CD4-positive, alpha-beta T cell treated with Interferon gamma for 1 hour (primary cell): ENCODE data around the gene ZNF135.

Experiments
- DNase-seq: peaks from one replicate; pipeline ENCODE4 v3.0.0-alpha.2; 2020

Gene ZNF135

DNA sequence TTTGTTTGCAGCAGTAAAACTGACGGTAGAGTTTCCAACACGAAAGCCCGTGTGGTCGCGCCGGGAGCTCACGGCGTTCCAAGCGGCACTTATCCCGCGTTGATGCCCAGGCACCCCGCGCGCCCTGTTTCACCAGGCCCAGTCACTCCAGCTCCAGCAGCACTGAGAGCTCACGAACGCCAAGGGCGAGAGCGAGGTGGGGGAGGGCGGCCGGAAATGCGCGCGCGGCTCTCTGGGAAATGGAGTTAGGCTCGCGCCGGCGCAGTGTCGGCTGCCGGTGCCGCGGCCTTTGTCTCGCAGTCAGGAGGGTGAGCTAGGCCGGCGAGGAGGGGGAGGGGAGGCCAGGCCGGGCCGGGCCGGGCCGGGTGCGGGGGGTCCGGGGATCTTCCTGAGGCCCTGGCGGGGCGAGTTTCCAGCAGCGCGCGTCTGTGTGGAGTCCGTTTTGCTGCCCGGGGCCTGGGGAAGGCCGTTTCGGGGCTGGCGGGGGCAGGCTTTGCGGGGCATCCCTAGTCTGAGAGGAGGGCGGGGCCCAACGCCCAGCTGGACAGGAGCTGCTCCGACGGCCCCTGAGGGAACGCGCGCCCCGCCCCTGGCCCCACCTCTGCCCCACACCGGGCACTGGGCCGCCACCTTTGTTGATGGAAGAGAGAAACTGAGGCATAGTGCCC lies at the start of gene ZNF135:
ZNF135 (plus strand) TSS at position 280 of the 668 bp plus-strand sequence. CDS start 721 bp downstream, outside the sequence.
- DNase-seq = peak; percentile 77

DNA sequence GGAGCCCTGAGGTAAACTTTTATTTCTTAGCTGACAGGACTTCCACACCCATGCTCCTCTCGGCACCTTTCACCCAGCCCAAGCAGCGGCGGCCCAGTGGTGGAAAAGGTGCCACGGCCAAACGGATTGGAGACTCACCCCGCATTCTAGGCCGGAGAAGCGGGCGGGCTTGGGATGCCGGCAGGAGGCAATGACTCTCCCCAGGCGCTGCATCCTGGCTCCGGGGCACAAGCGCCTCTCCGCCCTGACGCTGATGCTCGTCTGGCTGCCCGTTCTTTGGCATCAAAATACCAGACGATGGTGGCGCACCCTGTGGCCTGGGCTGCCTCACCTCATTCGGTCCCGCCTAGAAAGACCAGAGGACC lies 49.8 kb upstream of the ZNF135 start:
- no peak for DNase-seq

DNA sequence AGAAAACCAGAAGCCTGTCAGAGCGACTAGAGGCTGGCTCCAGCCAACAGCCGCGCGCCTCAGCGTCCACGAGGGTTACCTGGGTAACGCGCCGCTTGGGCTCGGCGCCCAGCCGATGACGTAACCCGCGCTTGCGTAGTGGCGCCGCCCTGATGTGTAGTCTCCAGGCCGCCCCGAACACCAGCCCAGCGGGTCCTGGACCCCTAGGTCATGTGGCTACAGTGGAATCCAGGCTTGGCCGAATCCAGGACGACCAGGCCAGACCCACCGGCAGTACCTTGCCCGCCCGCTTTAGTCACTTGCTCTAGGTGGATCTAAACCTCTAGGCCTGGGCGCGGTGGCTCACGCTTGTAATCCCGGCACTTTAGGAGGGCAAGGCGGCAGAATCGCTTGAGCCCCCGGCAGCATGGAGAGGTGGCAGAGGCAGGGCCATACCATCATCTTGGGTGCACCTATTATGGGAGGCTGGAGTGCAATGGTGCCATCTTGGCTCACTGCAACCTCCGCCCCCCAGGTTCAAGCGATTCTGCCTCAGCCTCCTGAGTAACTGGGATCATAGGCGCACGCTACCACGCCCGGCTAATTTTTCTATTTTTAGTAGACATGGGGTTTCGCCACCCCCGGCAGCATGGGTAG lies 49.3 kb upstream of the ZNF135 start:
- peak; percentile 70 for DNase-seq

DNA sequence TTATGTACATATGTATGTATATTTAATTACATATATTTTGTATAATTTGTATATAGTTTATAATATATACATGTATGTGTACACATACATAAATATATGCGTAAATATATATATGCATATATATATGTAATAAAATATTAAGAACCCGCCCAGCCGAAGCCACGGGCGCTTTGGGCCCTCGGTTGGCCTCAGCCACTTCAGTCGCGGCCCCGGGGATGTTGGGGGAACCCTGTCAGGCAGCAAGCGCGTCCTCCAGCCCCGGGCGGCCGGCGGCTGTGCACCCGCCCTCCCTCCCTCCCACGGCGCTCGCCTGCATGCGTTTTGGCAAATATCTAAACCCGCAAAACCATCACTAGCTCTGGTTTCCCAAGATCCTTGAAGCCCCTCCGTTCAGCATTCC lies 48.6 kb upstream of the ZNF135 start:
- DNase-seq = no peak

DNA sequence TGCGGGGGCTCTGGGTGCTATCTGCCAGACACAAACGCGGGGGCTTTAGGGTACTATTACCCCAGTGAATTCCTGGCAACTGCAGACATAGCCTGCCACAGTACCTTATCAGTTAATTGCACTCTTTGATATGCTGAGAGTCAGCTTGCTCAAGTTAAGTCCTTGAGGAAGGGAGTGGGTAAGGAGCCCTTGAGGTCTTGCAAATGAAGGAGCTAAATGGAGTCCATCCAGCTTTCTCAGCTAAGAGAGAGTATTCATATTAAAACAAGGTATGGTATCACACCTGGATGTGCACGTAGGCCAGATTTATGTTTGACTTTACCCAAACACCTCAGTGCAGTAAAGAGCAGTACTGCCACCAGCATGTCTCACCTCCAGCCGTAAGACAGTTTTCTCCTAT lies 44.9 kb upstream of the ZNF135 start:
- no peak for DNase-seq

DNA sequence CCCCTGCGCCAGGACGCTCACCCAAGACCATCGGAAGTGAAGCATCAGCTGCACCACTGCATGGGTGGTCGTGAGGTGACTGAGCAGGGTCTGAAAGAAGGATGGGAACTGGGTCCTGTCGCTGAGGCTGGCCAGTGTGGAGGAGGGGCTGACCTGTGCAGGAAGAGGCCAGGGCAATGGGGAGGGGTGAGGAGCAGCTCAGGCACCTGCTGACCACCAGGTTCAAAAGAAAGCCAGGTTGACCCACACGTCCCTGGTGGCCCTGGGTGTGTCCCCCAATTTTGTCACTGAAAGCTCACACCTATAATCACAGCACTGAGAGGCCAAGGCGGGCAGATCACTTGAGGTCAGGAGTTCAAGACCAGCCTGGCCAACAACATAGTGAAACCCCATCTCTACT lies 39.0 kb upstream of the ZNF135 start:
- no peak for DNase-seq

DNA sequence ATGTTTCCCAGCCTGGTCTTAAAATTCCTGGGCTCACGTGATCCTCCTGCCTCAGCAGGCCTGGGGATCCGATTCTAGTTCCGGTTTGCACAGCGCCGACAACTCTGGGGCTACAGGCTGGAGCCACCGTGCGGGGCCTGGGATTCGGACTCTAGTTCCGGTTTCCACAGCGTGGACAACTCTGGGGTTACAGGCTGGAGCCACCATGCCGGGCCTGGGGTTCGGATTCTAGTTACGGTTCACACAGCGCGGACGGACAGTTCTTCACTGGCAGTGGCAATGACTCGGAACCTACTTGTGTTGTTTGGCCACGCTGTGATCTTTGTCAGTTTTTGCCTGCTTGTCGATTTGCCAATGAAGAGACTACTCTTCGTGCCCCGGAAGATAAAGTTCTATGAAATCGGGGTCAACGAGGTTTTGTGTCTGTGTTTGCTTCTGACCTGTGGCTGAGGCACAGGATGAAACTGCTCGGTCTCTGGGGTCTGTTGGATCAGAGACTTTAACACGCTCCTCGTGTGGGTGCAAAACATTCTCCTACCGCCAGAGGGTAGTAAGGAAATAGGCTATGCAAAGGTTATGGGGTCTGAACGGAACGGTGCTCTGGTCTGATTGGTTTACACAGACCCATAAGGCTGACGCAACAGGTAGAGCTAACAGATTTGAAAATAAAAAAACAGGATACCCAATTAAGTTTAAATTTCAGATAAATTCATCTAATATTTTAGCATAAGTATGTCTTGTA lies 37.4 kb upstream of the ZNF135 start:
- DNase-seq = peak; percentile 59

DNA sequence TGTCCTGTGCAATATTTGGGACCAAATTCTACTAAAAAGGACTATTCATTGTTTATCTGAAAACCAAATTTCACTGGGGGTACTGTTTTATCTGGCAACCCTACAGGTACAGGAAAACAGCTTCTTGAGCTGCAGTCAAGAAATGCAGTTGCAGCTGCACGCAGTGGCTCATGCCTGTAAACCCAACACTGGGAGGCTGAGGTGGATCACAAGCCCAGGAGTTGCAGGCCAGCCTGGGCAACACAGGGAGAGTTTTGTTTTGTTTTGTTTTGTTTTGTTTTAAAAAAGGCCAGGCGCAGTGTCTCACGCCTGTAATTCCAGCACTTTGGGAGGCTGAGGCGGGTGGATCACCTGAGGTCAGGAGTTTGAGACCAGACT lies 36.8 kb upstream of the ZNF135 start:
- no peak for DNase-seq

DNA sequence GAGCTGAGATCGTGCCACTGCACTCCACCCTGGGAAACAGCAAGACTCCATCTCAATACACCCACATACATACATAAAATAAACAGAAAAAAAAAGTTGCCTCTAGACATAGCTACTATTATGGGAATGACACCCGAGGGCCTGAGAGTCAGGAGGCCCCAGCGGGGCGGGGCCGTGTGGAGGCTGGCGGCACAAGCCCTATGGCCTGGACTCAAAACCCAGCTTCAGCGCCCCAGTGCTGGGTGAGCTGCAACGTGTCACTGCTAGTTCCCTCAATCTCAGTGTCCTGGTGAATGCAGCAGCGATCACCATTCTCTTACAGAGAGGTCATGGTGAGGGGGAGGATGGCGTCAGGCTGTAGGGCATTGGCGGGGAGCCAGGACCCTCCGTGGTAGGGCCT lies 34.4 kb upstream of the ZNF135 start:
- DNase-seq = no peak

DNA sequence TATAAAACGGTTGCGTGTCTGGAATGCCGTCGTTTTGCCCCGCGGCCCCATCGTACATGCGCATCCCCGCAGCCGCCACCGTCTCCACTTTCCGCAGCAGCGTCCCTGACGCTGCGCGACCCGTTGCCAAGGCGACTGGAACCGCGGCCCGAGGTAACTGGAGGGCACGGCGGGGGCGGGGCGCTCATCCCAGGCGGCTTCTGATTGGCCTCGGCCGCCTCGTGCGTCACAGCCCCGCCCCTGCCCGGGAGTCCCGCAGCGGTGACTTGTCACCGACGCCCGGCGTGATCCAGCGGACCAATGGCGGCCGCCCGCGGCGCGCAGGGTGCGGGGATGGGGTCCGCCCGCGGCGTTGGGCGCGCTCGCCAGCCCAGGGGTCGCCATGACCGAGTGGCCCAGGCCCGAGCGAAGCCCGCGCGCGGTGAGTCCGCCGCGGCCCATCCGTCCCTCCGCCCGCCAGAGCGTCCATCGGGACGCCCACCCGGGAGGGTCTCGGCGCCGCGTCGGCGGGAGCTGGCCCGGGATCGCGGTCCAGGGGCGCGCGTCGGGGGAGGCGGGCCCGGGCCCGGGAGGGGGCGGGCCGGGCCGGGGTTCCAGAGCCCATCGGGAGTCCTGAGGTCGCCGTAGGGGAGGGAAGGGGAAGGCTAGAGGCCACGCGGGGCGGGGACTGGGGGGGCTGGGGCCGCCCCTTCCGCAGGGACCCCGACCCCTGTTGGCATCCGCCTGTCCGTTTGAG lies 25.2 kb upstream of the ZNF135 start, which contains the start of gene ZSCAN1:
ZSCAN1 (plus strand) TSS at position 285 of the 736 bp plus-strand sequence. CDS start 3,812 bp downstream, outside the sequence.
- peak; percentile 66 for DNase-seq

DNA sequence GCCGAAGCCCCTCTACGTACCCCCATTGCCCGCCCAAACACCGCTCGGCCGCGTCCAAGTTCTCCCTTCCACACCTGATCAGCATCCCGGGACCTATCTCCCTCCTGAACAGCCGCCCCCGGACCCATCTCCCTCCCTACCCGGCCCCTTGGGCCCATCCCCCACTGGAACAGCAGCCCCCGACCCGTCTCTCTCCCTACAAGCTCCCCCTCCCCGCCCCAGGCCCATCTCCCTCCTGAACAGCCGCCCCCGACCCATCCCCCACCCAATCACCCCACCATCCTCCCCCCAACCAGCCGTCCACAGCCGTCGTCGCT lies 24.6 kb upstream of the ZNF135 start:
- DNase-seq = no peak

DNA sequence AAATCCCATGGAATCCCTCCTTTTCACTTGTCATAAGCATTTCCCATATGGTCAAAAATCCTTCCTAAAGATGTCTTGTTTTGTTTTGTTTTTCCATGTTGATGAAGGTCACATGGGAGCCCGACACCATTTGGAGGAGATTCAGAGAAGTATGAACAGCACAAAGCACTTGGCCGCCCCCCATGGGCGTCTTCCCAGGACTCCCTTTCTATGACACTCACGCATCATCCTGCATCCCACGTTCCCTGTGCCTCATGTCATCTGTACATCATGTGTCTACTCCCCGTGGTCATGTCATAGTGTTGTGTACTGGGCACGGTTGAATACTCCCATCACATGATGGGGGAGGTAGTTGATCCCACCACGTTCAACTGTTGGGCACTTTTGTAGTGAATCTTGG lies 23.2 kb upstream of the ZNF135 start:
- DNase-seq = no peak

DNA sequence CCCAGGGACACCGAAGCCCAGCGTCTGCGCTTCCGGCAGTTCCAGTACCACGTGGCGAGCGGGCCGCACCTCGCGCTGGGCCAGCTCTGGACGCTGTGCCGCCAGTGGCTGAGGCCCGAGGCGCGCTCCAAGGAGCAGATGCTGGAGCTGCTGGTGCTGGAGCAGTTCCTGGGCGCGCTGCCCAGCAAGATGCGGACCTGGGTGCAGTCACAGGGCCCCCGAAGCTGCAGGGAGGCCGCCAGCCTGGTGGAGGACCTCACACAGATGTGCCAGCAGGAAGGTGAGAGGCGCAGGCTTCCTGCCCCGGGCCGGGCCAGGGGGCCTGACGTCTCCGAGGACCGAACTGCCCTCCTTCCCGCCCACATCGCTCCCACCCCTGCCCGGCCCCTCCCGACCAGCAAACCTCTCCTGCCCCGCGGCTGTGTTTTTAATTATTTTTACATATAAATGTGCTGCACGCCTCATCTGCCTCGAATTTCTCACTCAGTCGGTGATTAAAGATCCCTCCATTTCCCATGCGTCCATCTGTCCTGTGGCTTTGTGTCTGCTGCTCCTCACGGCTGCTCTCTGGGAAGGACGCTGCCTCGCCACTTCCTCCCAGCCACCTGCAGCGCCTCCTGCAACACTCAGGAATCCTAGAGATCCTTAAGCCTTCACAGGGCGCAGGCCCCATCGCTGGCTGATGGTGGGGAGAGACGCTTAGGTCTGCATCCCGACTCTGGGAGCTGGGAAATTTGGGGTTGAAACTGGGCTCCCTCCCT lies 21.0 kb upstream of the ZNF135 start:
- DNase-seq = no peak

DNA sequence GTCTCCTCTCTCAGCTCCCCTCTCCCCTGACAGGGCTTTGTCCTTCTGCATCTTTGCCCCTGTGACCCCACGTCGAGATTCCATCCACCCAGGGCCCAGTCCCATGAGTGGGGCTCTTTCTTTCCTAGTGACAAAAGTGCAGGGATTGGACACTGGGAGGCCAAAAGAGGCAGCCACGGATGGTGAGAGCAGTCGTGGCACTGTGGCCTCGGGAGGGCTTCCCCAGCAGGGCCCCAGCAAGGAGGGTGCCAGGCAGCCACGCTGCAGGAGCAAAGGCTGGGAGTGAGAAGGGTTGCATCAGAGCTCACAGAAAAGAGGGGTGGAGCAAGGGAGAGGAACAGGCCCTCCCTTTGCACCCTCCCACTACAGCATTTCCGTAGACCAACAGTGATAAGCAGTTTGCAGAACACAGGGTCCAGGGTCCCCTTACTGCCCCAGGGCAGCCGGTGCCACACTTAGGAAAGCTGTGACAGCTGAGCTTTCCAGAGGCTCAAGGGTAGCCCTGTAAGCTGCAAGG lies 20.3 kb upstream of the ZNF135 start:
- DNase-seq = no peak

DNA sequence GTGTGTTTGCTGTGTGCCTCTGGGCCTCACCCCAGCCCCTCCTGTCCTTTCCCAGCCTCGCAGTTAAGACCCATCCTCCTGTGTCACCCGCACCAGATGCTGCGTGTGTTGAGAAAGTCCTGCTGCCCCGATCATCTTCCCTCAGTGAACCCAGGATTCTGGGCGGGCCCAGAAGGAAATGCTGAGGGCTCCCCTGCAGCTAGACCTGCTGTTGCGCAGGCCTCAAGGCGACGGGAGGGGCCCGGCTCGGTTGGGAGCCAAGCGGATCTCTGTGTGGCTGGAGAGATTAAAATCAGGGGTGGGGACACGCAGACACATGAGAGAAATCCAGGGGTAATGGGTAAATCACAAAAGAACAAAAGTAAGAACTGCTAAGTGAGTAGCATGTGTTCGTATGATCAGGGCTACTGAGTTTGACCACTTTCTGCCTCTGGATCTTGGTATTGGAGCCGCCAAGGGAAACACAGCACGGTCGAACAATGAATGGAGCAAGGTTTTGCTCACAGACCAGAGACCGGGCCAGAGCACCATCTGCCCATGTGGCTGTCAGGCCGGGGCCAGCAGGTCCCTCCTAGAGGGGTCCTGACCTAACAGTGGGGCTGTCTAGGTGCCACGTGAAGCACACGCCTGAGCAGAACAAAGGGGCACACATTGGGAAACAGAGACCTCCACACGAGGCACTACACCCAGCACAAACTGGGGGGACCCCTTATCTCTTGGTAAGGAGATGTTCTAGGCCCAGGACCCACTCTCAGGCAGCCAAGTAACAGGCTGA lies 18.1 kb upstream of the ZNF135 start:
- DNase-seq = no peak

DNA sequence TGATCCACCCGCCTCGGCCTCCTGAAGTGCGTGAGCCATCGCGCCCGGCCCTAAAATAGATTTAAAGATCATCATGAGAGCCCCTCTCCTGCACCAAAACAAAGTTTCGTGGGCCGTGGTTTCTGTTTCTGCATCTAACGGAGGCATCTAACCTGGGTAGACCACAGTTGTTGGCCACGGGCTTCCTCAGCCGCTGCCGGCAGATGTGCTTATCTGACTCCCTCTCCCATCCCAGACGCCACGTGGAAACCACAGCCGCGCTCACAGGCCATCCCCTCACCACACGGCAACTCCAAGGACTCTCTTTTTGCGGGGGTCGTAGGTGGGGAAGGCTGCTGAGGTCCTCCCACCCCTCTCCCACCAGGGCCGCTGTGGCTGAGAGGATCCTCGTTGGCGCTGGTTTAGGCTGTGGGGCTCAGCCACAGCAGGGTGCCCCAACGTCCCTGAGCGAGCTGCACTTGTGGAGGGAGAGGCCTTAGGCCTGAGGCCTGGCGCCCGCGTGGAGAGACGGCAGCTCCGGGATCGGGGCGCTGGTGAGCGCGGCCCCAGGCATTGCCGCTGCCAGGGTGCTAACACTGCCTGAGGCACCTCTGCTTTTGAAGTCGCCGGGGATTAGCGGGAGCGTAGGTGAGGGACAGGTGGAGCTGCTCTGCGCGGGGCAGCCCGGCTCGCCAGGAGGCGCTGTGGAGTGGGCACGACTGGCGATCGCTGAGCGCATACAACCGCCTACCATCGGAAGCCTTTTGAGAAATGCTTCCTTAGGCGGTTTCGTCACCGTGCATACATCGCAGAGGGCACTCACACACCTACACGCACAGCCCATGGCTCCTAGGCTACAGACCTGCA lies 16.4 kb upstream of the ZNF135 start:
- no peak for DNase-seq

DNA sequence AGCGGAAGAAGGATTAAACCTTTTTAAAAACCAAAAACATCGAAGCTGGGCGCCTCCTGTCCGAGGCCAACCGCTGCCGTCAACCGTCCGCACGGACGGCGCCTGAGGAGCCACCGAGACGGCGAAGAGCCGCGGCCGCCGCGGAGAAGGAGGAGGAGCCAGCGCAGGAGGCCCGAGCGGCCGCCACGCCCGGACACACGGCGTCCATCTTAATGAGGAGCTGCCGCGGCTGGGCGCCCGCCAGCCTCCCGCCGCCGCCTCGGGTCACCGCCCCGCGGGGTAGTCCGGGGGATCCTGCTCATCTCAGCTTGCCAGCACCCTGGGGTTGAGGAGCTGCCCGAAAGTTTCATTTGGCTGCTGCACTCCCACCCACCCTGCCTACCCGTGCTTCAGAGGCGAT lies 14.7 kb upstream of the ZNF135 start:
- no peak for DNase-seq

DNA sequence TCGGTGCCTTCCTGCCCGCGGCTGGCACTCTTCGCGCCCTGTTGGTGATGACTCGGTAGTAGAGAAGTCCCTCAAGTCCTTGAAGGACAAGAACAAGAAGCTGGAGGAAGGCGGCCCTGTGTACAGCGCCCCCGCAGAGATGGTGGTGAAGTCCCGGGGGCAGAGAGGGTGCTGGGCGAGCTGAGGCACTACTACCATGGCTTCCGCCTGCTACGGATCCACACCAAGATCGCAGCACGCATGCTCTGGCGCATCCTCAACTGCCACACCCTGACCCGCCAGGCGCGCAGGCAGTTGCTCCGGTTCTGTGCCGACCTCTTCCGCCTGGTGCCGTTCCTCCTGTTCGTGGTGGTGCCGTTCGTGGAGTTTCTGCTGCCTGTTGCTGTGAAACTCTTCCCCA lies 14.2 kb upstream of the ZNF135 start:
- DNase-seq = no peak

DNA sequence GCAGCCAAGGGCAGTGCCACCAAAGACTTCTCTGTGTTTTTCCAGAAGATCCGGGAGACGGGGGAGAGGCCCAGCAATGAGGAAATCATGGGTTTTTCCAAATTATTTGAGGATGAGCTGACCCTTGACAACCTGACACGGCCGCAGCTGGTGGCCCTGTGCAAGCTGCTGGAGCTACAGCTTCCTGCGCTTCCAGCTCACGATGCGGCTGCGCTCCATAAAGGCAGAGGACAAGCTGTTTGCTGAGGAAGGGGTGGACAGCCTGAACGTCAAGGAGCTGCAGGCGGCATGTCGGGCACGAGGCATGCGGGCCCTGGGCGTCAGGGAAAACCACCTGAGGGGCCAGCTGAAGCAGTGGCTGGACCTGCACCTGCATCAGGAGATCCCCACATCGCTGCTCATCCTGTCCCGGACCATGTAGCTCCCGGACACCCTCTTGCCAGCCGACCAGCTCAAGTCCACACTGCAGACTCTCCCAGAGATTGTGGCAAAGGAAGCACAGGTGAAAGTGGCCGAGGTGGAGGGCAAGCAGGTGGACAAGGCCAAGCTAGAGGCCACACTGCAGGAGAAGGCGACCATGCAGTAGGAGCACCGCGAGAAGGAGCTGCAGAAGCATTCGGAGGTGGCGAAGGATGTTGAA lies 13.6 kb upstream of the ZNF135 start:
- no peak for DNase-seq

DNA sequence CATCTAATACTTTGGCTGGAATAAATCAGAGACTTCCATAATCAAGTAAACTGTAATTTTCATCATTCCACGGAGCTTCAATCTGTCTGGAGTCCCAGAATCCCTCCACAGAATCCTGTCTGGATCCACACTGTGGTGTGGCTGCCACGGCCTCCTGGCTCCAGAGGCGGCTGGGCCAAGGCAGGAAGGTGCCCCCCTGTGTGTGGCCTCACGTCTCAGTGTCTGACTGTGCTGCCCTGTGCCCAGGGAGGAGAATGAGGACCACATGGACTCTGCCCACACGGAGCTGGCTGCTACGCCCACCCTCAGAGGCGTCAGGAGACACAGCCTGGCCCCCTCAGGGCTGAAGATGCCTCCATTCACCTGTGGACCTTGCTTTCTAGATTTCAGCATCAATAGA lies 12.2 kb upstream of the ZNF135 start:
- no peak for DNase-seq
